Urinary bladder (tissue), 2 donors: Measurements from ENCODE around the gene BHLHA9. TPM values are rescaled to one million over a fixed set of nuclear protein-coding genes. Genes with fewer than 3 reads are reported as not detected.

ENCODE experiments used
- polyA plus RNA-seq: library from polyadenylated mRNA; stranded (reverse); fragments of 200-250 nt; gene quantifications from one replicate; pipeline ENCODE4 v1.2.3, GENCODE V29; 2013
- total RNA-seq: library from RNA; depleted of rRNA; stranded (reverse); fragments of >200 nt; gene quantifications from one replicate; pipeline ENCODE4 v1.2.3, GENCODE V29; 2014
- donor health status: healthy.

Gene BHLHA9
- total and polyA plus RNA-seq, 2 donors, result not detected

Other genes starting within 250 kb of the BHLHA9 start
- gene ABR, start 90.5 kb upstream of the BHLHA9 start, total RNA-seq, result 37.1 TPM
- 53.9 TPM for gene ABR, start 90.5 kb upstream of the BHLHA9 start, polyA plus RNA-seq
- not detected for gene TRARG1, start 9.2 kb downstream of the BHLHA9 start, total RNA-seq
- 4.8 TPM for gene TRARG1, start 9.2 kb downstream of the BHLHA9 start, polyA plus RNA-seq
- gene YWHAE, start 129.8 kb downstream of the BHLHA9 start, total RNA-seq, result 167 TPM
- gene YWHAE, start 129.8 kb downstream of the BHLHA9 start, polyA plus RNA-seq, result 323 TPM
- gene CRK, start 185.8 kb downstream of the BHLHA9 start, total RNA-seq, result 91.2 TPM
- 43.3 TPM for gene CRK, start 185.8 kb downstream of the BHLHA9 start, polyA plus RNA-seq
- gene MYO1C, start 222.2 kb downstream of the BHLHA9 start, total RNA-seq, result 76.8 TPM
- gene MYO1C, start 222.2 kb downstream of the BHLHA9 start, polyA plus RNA-seq, result 125 TPM
- 29.7 TPM for gene INPP5K, start 246.2 kb downstream of the BHLHA9 start, total RNA-seq
- 37.2 TPM for gene INPP5K, start 246.2 kb downstream of the BHLHA9 start, polyA plus RNA-seq